ENCODE results near the gene SLC2A14. TPM values are rescaled to one million over a fixed set of nuclear protein-coding genes. Genes with fewer than 3 reads are reported as not detected.
"Not testable (repeated sequence)": the region's sequence is repeated elsewhere in the genome, so short reads cannot be mapped to it uniquely, and the experiment has no call there.

SLC2A14 gene
- total RNA-seq, 1 donor from 2014 or later, result not detected

DNA sequence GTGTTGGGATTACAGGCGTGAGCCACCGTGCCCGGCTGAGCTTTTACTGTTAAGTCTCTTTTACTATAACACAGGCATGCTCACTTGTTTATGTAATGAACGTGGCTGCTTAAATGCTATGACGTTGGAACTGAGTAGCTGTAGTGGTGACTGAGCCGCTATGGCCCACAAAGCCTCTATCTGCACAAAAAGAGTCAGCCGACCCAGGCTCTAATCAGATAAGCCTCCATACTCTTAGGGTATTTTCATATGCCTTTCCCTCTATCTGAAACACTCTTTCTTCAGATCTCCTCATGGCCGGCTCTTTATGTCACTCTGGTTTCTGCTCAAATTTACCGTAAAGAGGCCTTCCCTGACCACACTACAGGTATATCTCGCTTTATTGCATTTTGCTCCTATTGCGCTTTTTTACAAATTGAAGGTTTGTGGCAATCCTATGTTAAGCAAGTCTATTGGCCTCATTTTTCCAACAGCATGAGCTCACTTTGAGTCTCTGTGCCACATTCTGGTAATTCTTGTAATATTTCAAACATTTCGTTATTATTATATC lies 8.0 kb downstream of the SLC2A14 start:
- intact Hi-C loops (cut with DNase I), result no loop called here
- Histone ChIP-seq H3K9me3 (no peaks in the 10 kb centered on the region), H3K36me3 (no peaks in the 10 kb centered on the region), H3K4me3 (no peak overlapping the region), H3K27ac (no peak overlapping the region), H3K27me3 (no peaks in the 10 kb centered on the region), H3K4me1 (peaks cover 14% of the 10 kb centered on the region)
- no peak for TF ChIP-seq POLR2A (IDR thresholded peaks at IDR 0.05)
- TF ChIP-seq, protein P1, sequence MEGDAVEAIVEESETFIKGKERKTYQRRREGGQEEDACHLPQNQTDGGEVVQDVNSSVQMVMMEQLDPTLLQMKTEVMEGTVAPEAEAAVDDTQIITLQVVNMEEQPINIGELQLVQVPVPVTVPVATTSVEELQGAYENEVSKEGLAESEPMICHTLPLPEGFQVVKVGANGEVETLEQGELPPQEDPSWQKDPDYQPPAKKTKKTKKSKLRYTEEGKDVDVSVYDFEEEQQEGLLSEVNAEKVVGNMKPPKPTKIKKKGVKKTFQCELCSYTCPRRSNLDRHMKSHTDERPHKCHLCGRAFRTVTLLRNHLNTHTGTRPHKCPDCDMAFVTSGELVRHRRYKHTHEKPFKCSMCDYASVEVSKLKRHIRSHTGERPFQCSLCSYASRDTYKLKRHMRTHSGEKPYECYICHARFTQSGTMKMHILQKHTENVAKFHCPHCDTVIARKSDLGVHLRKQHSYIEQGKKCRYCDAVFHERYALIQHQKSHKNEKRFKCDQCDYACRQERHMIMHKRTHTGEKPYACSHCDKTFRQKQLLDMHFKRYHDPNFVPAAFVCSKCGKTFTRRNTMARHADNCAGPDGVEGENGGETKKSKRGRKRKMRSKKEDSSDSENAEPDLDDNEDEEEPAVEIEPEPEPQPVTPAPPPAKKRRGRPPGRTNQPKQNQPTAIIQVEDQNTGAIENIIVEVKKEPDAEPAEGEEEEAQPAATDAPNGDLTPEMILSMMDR (IDR thresholded peaks at IDR 0.05), result no peak
- TF ChIP-seq POLR2AphosphoS5 (IDR thresholded peaks at IDR 0.05; ENCODE audit: insufficient read depth in 1 of 2, low read depth in 1 of 2), result no peak
- DNase-seq (ENCODE audit: extremely low spot score in 2 of 2), result no peak

DNA sequence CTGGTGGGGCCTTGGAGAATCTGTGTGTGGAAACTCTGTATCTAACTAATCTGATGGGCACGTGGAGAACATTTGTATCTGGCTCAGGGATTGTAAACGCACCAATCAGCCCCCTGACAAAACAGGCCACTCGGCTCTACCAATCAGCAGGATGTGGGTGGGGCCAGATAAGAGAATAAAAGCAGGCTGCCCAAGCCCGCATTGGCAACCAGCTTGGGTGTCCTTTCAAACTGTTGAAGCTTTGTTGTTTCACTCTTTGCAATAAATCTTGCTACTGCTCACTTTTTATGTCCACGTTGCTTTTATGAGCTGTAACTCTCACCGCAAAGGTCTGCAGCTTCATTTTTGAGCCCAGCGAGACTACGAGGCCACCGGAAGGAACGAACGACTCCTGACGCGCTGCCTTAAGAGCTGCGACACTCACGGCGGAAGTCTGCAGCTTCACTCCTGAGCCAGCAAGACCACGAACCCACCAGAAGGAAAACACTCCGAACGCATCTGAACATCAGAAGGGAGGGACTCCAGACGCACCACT lies 9.8 kb downstream of the SLC2A14 start:
- H3K4me1 ChIP-seq, result peaks cover 14% of the 10 kb centered on the region
- not testable (repeated sequence) for H3K4me3 ChIP-seq; DNase-seq (ENCODE audit: extremely low spot score in 2 of 2); H3K36me3 ChIP-seq; H3K27ac ChIP-seq; H3K9me3 ChIP-seq; H3K27me3 ChIP-seq
- intact Hi-C loops (cut with DNase I), result loop anchor here (2.0 kb wide), 1 partner anchor 134 kb away; no protein-coding TSS in a partner anchor

DNA sequence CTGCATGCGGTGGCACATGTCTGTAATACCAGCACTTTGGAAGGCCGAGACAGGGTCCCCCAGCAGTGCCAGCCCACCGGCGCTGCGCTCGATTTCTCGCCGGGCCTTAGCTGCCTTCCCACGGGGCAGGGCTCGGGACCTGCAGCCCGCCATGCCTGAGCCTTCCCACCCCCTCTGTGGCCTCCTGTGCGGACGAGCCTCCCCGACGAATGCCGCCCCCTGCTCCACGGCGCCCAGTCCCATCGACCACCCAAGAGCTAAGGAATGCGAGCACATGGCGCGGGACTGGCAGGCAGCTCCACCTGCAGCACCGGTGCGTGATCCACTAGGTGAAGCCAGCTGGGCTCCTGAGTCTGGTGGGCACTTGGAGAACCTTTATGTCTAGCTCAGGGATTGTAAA lies 10.4 kb downstream of the SLC2A14 start:
- intact Hi-C loops (cut with DNase I), result loop anchor here (2.0 kb wide), 1 partner anchor 134 kb away; no protein-coding TSS in a partner anchor
- not testable (repeated sequence) for H3K27ac ChIP-seq; H3K4me3 ChIP-seq; DNase-seq (ENCODE audit: extremely low spot score in 2 of 2); H3K27me3 ChIP-seq; H3K36me3 ChIP-seq; H3K9me3 ChIP-seq
- H3K4me1 ChIP-seq, result peaks cover 14% of the 10 kb centered on the region

DNA sequence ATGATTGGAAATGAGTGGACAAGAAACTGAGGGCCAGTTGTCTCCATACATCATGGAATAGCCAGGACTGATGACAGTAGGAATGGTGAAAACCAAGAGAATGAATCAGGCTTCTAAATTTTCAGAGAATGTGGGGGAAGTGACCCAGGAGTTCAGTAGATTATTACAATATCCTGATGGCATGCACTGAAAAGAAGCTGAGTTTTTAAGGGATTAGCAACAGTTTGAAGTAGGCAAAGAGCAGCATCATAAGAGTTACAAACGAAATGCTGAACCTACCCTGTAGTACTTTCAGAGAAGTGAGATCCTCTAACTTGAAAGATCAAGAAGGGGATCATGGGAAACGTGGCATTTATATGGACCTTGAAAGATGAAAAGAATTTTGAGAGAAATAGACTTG lies 13.2 kb downstream of the SLC2A14 start:
- Histone ChIP-seq H3K4me1 (peaks cover 14% of the 10 kb centered on the region), H3K4me3 (no peak overlapping the region), H3K27ac (no peak overlapping the region), H3K36me3 (no peaks in the 10 kb centered on the region), H3K27me3 (no peaks in the 10 kb centered on the region), H3K9me3 (no peaks in the 10 kb centered on the region)
- TF ChIP-seq POLR2A (IDR thresholded peaks at IDR 0.05) (no peak), POLR2AphosphoS5 (IDR thresholded peaks at IDR 0.05; ENCODE audit: insufficient read depth in 1 of 2, low read depth in 1 of 2) (no peak)
- TF ChIP-seq, protein P1 (IDR thresholded peaks at IDR 0.05), result no peak
- intact Hi-C loops (cut with DNase I), result no loop called here
- no peak for DNase-seq (ENCODE audit: extremely low spot score in 2 of 2)

DNA sequence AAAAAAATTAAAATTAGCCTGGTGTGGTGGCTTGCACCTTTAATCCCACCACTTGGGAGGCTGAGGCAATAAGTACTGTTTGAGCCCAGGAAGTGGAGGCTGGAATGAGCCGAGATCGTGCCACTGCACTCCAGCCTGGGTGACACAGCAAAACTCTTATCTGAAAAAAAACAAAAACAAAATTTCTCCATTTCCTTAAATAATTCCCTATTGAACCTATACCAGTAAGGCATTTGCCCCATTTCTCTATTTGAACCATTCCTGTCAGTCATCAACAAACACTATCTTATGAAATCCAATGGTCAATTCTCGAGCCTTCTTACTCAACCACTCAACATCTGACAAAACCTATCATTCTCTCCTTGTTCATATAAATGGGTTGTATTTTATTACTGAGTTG lies 14.7 kb downstream of the SLC2A14 start:
- Histone ChIP-seq H3K4me3 (no peak overlapping the region), H3K4me1 (peaks cover 14% of the 10 kb centered on the region), H3K27ac (no peak overlapping the region), H3K27me3 (no peaks in the 10 kb centered on the region), H3K36me3 (no peaks in the 10 kb centered on the region), H3K9me3 (no peaks in the 10 kb centered on the region)
- no peak for DNase-seq (ENCODE audit: extremely low spot score in 2 of 2)
- intact Hi-C loops (cut with DNase I), result no loop called here
- no peak for TF ChIP-seq POLR2AphosphoS5 (IDR thresholded peaks at IDR 0.05; ENCODE audit: insufficient read depth in 1 of 2, low read depth in 1 of 2)
- no peak for TF ChIP-seq POLR2A (IDR thresholded peaks at IDR 0.05)
- TF ChIP-seq, protein P1 (IDR thresholded peaks at IDR 0.05), result no peak

DNA sequence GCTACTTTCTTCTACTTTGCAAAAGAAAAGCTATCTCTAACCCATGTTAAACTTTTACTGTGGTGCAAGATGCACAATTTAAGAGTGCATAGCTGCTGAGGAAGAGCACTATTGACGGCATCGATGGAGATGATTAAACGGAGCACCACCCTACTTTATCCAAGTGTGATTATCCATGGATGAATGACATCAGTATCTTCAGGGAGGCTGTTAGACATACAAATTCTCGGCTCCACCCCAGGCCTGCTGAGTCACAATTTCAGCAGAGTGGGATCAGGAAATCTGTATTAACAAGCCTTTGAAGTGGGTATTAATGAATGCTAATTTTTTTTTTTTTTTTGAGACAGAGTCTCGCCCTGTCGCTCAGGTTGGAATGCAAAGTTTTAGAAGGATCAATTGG lies 16.2 kb downstream of the SLC2A14 start:
- Histone ChIP-seq H3K27me3 (no peaks in the 10 kb centered on the region), H3K27ac (no peak overlapping the region), H3K9me3 (no peaks in the 10 kb centered on the region), H3K4me3 (no peak overlapping the region), H3K4me1 (peaks cover 14% of the 10 kb centered on the region), H3K36me3 (no peaks in the 10 kb centered on the region)
- no peak for DNase-seq (ENCODE audit: extremely low spot score in 2 of 2)
- intact Hi-C loops (cut with DNase I), result no loop called here
- TF ChIP-seq POLR2A (IDR thresholded peaks at IDR 0.05), result no peak
- TF ChIP-seq, protein P1 (IDR thresholded peaks at IDR 0.05), result no peak
- no peak for TF ChIP-seq POLR2AphosphoS5 (IDR thresholded peaks at IDR 0.05; ENCODE audit: insufficient read depth in 1 of 2, low read depth in 1 of 2)
